H9 (cell line): ENCODE measurements around the gene CSHL1. TPM values are rescaled to one million over a fixed set of nuclear protein-coding genes. Genes with fewer than 3 reads are reported as not detected.

ENCODE experiments used
- DNase-seq: peaks from one replicate; pipeline ENCODE4 v3.0.0-alpha.2; 2017
- H2AFZ ChIP-seq: one replicate; pipeline ENCODE4 v1.6.1; 2013; ENCODE audit warnings: mild to moderate bottlenecking, low read length, control low read depth, moderate library complexity
- H2AK5ac ChIP-seq: 2 replicates; pipeline ENCODE4 v1.6.1; 2013; ENCODE audit warnings: low read length, control low read depth, mixed read lengths; ENCODE audit not compliant: insufficient read length
- H2BK120ac ChIP-seq: one replicate; pipeline ENCODE4 v1.6.1; 2013; ENCODE audit warnings: low read depth, mild to moderate bottlenecking, low read length, control low read depth, inconsistent platforms; ENCODE audit not compliant: poor library complexity, severe bottlenecking
- H2BK12ac ChIP-seq: 2 replicates; pipeline ENCODE4 v1.6.1; 2013; ENCODE audit warnings: low read length, control low read depth, mixed read lengths, low read depth; ENCODE audit not compliant: insufficient read length
- H2BK15ac ChIP-seq: 2 replicates; pipeline ENCODE4 v1.6.1; 2013; ENCODE audit warnings: low read depth, low read length, control low read depth
- H2BK20ac ChIP-seq: one replicate; pipeline ENCODE4 v1.6.1; 2013; ENCODE audit warnings: low read depth, mild to moderate bottlenecking, low read length, control low read depth, inconsistent platforms; ENCODE audit not compliant: poor library complexity, severe bottlenecking
- H2BK5ac ChIP-seq: 2 replicates; pipeline ENCODE4 v1.6.1; 2013; ENCODE audit warnings: low read length, control low read depth, mixed read lengths; ENCODE audit not compliant: insufficient read length
- H3K14ac ChIP-seq: 2 replicates; pipeline ENCODE4 v1.6.1; 2013; ENCODE audit warnings: low read length, control low read depth; ENCODE audit not compliant: insufficient read depth
- H3K18ac ChIP-seq: 2 replicates; pipeline ENCODE4 v1.6.1; 2013; ENCODE audit warnings: low read depth, mild to moderate bottlenecking, mixed read lengths, low read length, control low read depth; ENCODE audit not compliant: insufficient read length
- H3K23ac ChIP-seq: 2 replicates; pipeline ENCODE4 v1.6.1; 2013; ENCODE audit warnings: low read length, control low read depth, mixed read lengths, low read depth; ENCODE audit not compliant: insufficient read length
- H3K23me2 ChIP-seq: 2 replicates; pipeline ENCODE4 v1.6.1; 2013; ENCODE audit warnings: low read depth, mild to moderate bottlenecking, mixed read lengths, low read length, control low read depth; ENCODE audit not compliant: insufficient read length, poor library complexity, severe bottlenecking
- H3K27ac ChIP-seq: 2 replicates; pipeline ENCODE4 v1.5.1; 2013; ENCODE audit warnings: low read length, control low read depth, mixed read lengths, low read depth; ENCODE audit not compliant: insufficient read length
- H3K27me3 ChIP-seq: 2 replicates; pipeline ENCODE4 v1.6.1; 2013; ENCODE audit warnings: low read length, control low read depth, inconsistent platforms; ENCODE audit not compliant: insufficient read depth
- H3K4ac ChIP-seq: 2 replicates; pipeline ENCODE4 v1.6.1; 2013; ENCODE audit warnings: low read depth, mild to moderate bottlenecking, control low read depth, inconsistent platforms, low read length, moderate library complexity
- H3K4me1 ChIP-seq: 2 replicates; pipeline ENCODE4 v1.6.1; 2013; ENCODE audit warnings: low read length, control low read depth, inconsistent platforms; ENCODE audit not compliant: insufficient read depth
- H3K4me2 ChIP-seq: 2 replicates; pipeline ENCODE4 v1.6.1; 2013; ENCODE audit warnings: low read length, control low read depth, mixed read lengths; ENCODE audit not compliant: insufficient read length, insufficient read depth
- H3K56ac ChIP-seq: 2 replicates; pipeline ENCODE4 v1.6.1; 2013; ENCODE audit warnings: low read depth, mild to moderate bottlenecking, mixed read lengths, low read length, control low read depth; ENCODE audit not compliant: insufficient read length
- H3K79me1 ChIP-seq: 2 replicates; pipeline ENCODE4 v1.6.1; 2013; ENCODE audit warnings: low read depth, mild to moderate bottlenecking, moderate library complexity, low read length, control low read depth, inconsistent platforms; ENCODE audit not compliant: insufficient read depth, poor library complexity, severe bottlenecking
- H3K79me2 ChIP-seq: 2 replicates; pipeline ENCODE4 v1.6.1; 2013; ENCODE audit warnings: low read length, control low read depth, inconsistent platforms; ENCODE audit not compliant: insufficient read depth
- H3K9ac ChIP-seq: 2 replicates; pipeline ENCODE4 v1.6.1; 2013; ENCODE audit warnings: low read length, control low read depth, mixed read lengths; ENCODE audit not compliant: insufficient read length; ENCODE audit errors: extremely low read depth
- H3K9me3 ChIP-seq: one replicate; pipeline ENCODE4 v1.6.1; 2013; ENCODE audit warnings: low read depth, low read length, inconsistent platforms; ENCODE audit not compliant: control insufficient read depth
- H3T11ph ChIP-seq: one replicate; pipeline ENCODE4 v1.6.1; 2013; ENCODE audit warnings: mild to moderate bottlenecking, low read length, control low read depth, inconsistent platforms
- H4K20me1 ChIP-seq: one replicate; pipeline ENCODE4 v1.6.1; 2013; ENCODE audit not compliant: control insufficient read depth, insufficient read length, insufficient read depth
- H4K5ac ChIP-seq: 2 replicates; pipeline ENCODE4 v1.6.1; 2013; ENCODE audit warnings: low read depth, mild to moderate bottlenecking, mixed read lengths, low read length, control low read depth; ENCODE audit not compliant: insufficient read length
- H4K8ac ChIP-seq: replicated peaks from 2 replicates; pipeline ENCODE4 v1.6.1; 2013; ENCODE audit warnings: low read length, control low read depth, mixed read lengths, low read depth; ENCODE audit not compliant: insufficient read length
- H4K91ac ChIP-seq: 2 replicates; pipeline ENCODE4 v1.6.1; 2013; ENCODE audit warnings: low read depth, mild to moderate bottlenecking, moderate library complexity, mixed read lengths, low read length, control low read depth; ENCODE audit not compliant: insufficient read length
- H3K27ac Mint-ChIP-seq, 3 experiments: 2 replicates in 2 of 3; 3 replicates in 1 of 3; pipeline ENCODE4 v1.8.0; 2020 to 2021; ENCODE audit warnings: mixed read lengths in 3 of 3, mild to moderate bottlenecking in 1 of 3, moderate library complexity in 1 of 3
- H3K27me3 Mint-ChIP-seq: 2 replicates; pipeline ENCODE4 v1.8.0; 2021; ENCODE audit warnings: low read depth, mild to moderate bottlenecking, moderate library complexity, mixed read lengths
- H3K36me3 Mint-ChIP-seq, 3 experiments: 2 replicates in 2 of 3; 3 replicates in 1 of 3; pipeline ENCODE4 v1.8.0; 2020 to 2021; ENCODE audit warnings: low read depth in 3 of 3, mixed read lengths in 3 of 3; ENCODE audit not compliant: insufficient read depth in 1 of 3
- H3K4me1 Mint-ChIP-seq, 2 experiments: 2 replicates each; pipeline ENCODE4 v1.8.0; 2020; ENCODE audit warnings: mixed read lengths in 2 of 2
- H3K4me3 Mint-ChIP-seq, 2 experiments: 2 replicates in 1 of 2; 3 replicates in 1 of 2; pipeline ENCODE4 v1.8.0; 2020 to 2021; ENCODE audit warnings: mild to moderate bottlenecking in 2 of 2, mixed read lengths in 2 of 2, moderate library complexity in 1 of 2
- H3K9me3 Mint-ChIP-seq, 2 experiments: 2 replicates in 1 of 2; 3 replicates in 1 of 2; pipeline ENCODE4 v1.8.0; 2020; ENCODE audit warnings: mild to moderate bottlenecking in 2 of 2, mixed read lengths in 2 of 2, moderate library complexity in 1 of 2
- CTCF ChIP-seq: fragments of 200-600 bp; sonication (generic); conservative IDR thresholded peaks from 3 replicates; pipeline ENCODE4 v1.8.0; 2021; ENCODE audit warnings: antibody characterized with exemption, mild to moderate bottlenecking
- WGBS: extraction: QIAGEN DNeasy Blood & Tissue Kit; methylation state at CpG from one replicate; pipeline ENCODE4 v1.1.7; 2013; ENCODE audit warnings: missing lambda C conversion rate, low lambda C conversion rate, mixed read lengths; ENCODE audit not compliant: insufficient read length; ENCODE audit errors: extremely low coverage; 5-methylcytosine and 5-hydroxymethylcytosine counted together
- long read RNA-seq: library from polyadenylated mRNA; unstranded; transcript quantifications from one replicate; pipeline ENCODE4 v2.0.0, GENCODE V29; 2020
- total RNA-seq: library from RNA; stranded (reverse); gene quantifications from 2 replicates; pipeline ENCODE4 v1.2.1, GENCODE V29; 2021

The CSHL1 gene
- not detected in 2 replicates for total RNA-seq
- long read RNA-seq: 0 reads

GRCh38 chr17:63911041-63911635 is at the start of gene CSHL1:
Gene CSHL1, minus strand, starts transcription at chr17:63911258. Its CDS starts 62 bp downstream, at chr17:63911196.
- no peak within 1 kb of the TSS for H3K27ac ChIP-seq
- no peak within 1 kb of the TSS for H3K14ac ChIP-seq
- no peaks in the 10 kb centered on the region; a peak in 1 of 5 replicates for H3K9me3 Mint-ChIP-seq
- H3K27me3 ChIP-seq: no peaks in the 10 kb centered on the region
- no peaks in the 10 kb centered on the region for H3K79me2 ChIP-seq
- no peak within 1 kb of the TSS for H2AFZ ChIP-seq
- H3K4me2 ChIP-seq: peak within 1 kb of the TSS; percentile 2
- no peak within 1 kb of the TSS for H3T11ph ChIP-seq
- H4K8ac ChIP-seq: no peak within 1 kb of the TSS
- WGBS: no CpG with 5 or more reads among the region's 15 CpGs
- H2BK15ac ChIP-seq: no peak within 1 kb of the TSS
- H2BK20ac ChIP-seq: no peak within 1 kb of the TSS
- no peak for DNase-seq
- H3K56ac ChIP-seq: no peak within 1 kb of the TSS
- no peaks in the 10 kb centered on the region; the same call in 1 of the 2 replicates for H3K4me1 ChIP-seq
- H4K91ac ChIP-seq: no peak within 1 kb of the TSS
- no peaks in the 10 kb centered on the region for H3K23me2 ChIP-seq
- H2BK12ac ChIP-seq: no peak within 1 kb of the TSS
- H4K5ac ChIP-seq: no peak within 1 kb of the TSS
- H3K4me3 Mint-ChIP-seq: no peak within 1 kb of the TSS
- H2AK5ac ChIP-seq: no peak within 1 kb of the TSS
- H3K27ac Mint-ChIP-seq: no peak within 1 kb of the TSS; a peak in 1 of 7 replicates
- no peak within 1 kb of the TSS for H3K4ac ChIP-seq
- TF ChIP-seq CTCF: no peak
- no peaks in the 10 kb centered on the region for H3K9me3 ChIP-seq
- no peak within 1 kb of the TSS for H3K18ac ChIP-seq
- H2BK5ac ChIP-seq: no peak within 1 kb of the TSS
- H3K79me1 ChIP-seq: no peaks in the 10 kb centered on the region
- no peak within 1 kb of the TSS for H3K23ac ChIP-seq
- peaks cover 12 to 25% of the 10 kb centered on the region in 2 experiments for H3K4me1 Mint-ChIP-seq
- no peak within 1 kb of the TSS for H3K9ac ChIP-seq
- no peak within 1 kb of the TSS for H2BK120ac ChIP-seq
- H4K20me1 ChIP-seq: no peaks in the 10 kb centered on the region
- H3K36me3 Mint-ChIP-seq: no peaks in the 10 kb centered on the region
- H3K27me3 Mint-ChIP-seq: peaks cover 11% of the 10 kb centered on the region
